ENCODE measurements around the gene VAV2. TPM values are rescaled to one million over a fixed set of nuclear protein-coding genes. Genes with fewer than 3 reads are reported as not detected.

Gene VAV2
- total and polyA plus RNA-seq, 9 of the 15 experiments (the other 6 are each of a cell fraction or from before 2014, with no cell fraction given): 0.01 to 2.7 (median 1.0) TPM; not detected in 1

GRCh38 chr9:133838859-133839507 lies 153.1 kb downstream of the VAV2 start (continued):
- TF ChIP-seq CHD1 (IDR thresholded peaks at IDR 0.05; ENCODE audit: low read length) (no peak), POLR2AphosphoS2 (IDR thresholded peaks at IDR 0.05; ENCODE audit: low read length) (no peak)

GRCh38 chr9:133837627-133838597 lies 154.2 kb downstream of the VAV2 start:
- WGBS (ENCODE audit: insufficient coverage, low coverage, missing lambda C conversion rate): 0% methylated on average over 9 of the region's 13 CpGs
- ATAC-seq (no peak), DNase-seq (ENCODE audit: extremely low read depth in 1 of 4, low spot score in 3 of 4) (no peak), FAIRE-seq (no peak)
- in situ Hi-C loops (cut with MboI) (no loop called here), intact Hi-C loops (cut with micrococcal nuclease) (no loop called here)
- BruUV-seq (replicated peaks): no TSS peak
- peaks cover 0 to 7% of the 10 kb centered on the region in 2 experiments; a peak in 1 of 5 replicates for H3K4me1 ChIP-seq (replicated peaks in 1 of 2; ENCODE audit: control insufficient read depth in 2 of 2, insufficient read depth in 2 of 2, low read length in 2 of 2)
- ChIA-PET CTCF (ENCODE audit: low intra/inter-chr PET ratio) (no interaction called here), POLR2A (interaction anchor here (1.0 kb wide), 1 partner anchor 27 kb away, joined by 4 read pairs; no protein-coding TSS in a partner anchor)
- no peaks in the 10 kb centered on the region for H3K9me1 ChIP-seq (ENCODE audit: control insufficient read depth, insufficient read depth, low read length)
- peaks cover 16 to 63% of the 10 kb centered on the region in 2 experiments for H3K27me3 ChIP-seq (ENCODE audit: control insufficient read depth in 2 of 2, insufficient read depth in 2 of 2, low read length in 2 of 2)
- no peak overlapping the region for H3K9ac ChIP-seq (ENCODE audit: insufficient read depth in 1 of 2, low read depth in 2 of 2, low read length in 2 of 2)
- no peaks in the 10 kb centered on the region for H3K9me3 ChIP-seq (replicated peaks; ENCODE audit: control insufficient read depth, insufficient read depth, low read depth, low read length)
- no peak overlapping the region for H3K4me2 ChIP-seq (ENCODE audit: insufficient read depth, low read length)
- H3K4me3 ChIP-seq: no peak overlapping the region
- peaks cover 19% of the 10 kb centered on the region for H4K20me1 ChIP-seq (replicated peaks; ENCODE audit: control insufficient read depth, insufficient read depth, low read length)
- H3K36me3 ChIP-seq (ENCODE audit: control insufficient read depth, insufficient read depth, low read length): no peaks in the 10 kb centered on the region
- no peaks in the 10 kb centered on the region for H3K79me2 ChIP-seq (ENCODE audit: control insufficient read depth, insufficient read depth, low read length)
- H2AFZ ChIP-seq (ENCODE audit: low read depth, low read length): no peak overlapping the region
- no peak overlapping the region for H3K27ac ChIP-seq (ENCODE audit: extremely low read depth, low read depth, low read length)
- no peak for TF ChIP-seq GATAD2B (IDR thresholded peaks at IDR 0.05; ENCODE audit: borderline replicate concordance)
- TF ChIP-seq KHSRP (IDR thresholded peaks at IDR 0.05): no peak
- TF ChIP-seq MYBL2 (IDR thresholded peaks at IDR 0.05; ENCODE audit: low read depth): no peak
- TF ChIP-seq MYBL2 (CRISPR knock-in tag; IDR thresholded peaks at IDR 0.05; ENCODE audit: borderline replicate concordance): no peak
- TF ChIP-seq NFE2L1 (tag; IDR thresholded peaks at IDR 0.05; ENCODE audit: borderline replicate concordance, low read depth): no peak
- TF ChIP-seq ZNF121 (CRISPR knock-in tag; conservative IDR thresholded peaks at IDR 0.05): no peak
- TF ChIP-seq CBX5 (IDR thresholded peaks at IDR 0.05; ENCODE audit: borderline replicate concordance, low read depth): no peak
- TF ChIP-seq FOXP4 (CRISPR knock-in tag; IDR thresholded peaks at IDR 0.05; ENCODE audit: borderline replicate concordance): no peak
- TF ChIP-seq ZNF57 (CRISPR knock-in tag; IDR thresholded peaks at IDR 0.05): no peak
- TF ChIP-seq ZNF146 (CRISPR knock-in tag; IDR thresholded peaks at IDR 0.05; ENCODE audit: unreplicated experiment): no peak
- no peak for TF ChIP-seq PHF20 (IDR thresholded peaks at IDR 0.05; ENCODE audit: partially characterized antibody)
- TF ChIP-seq ZNF778 (CRISPR knock-in tag; IDR thresholded peaks at IDR 0.05): no peak
- TF ChIP-seq HDAC8 (tag; IDR thresholded peaks at IDR 0.05): no peak
- TF ChIP-seq STAT6 (CRISPR knock-in tag; IDR thresholded peaks at IDR 0.05): no peak

Data from K562 (cell line).